ENCODE data around the gene STMN3.
A peak's percentile ranks its signal among the peaks of the same experiment; 100 is the strongest.
"Not testable (repeated sequence)": the region's sequence is repeated elsewhere in the genome, so short reads cannot be mapped to it uniquely, and the experiment has no call there.

The STMN3 gene

GRCh38 chr20:63660622-63661021 lies 7.4 kb upstream of the STMN3 start:
- Histone ChIP-seq H3K9me3 (ENCODE audit: severe bottlenecking) (no peaks in the 10 kb centered on the region), H3K4me3 (ENCODE audit: low read depth, low read length) (no peak overlapping the region), H3K27me3 (ENCODE audit: insufficient read depth, low read depth, severe bottlenecking) (no peaks in the 10 kb centered on the region), H3K27ac (no peak overlapping the region), H3K36me3 (peaks cover 56% of the 10 kb centered on the region)
- no peak for TF ChIP-seq CTCF (IDR thresholded peaks at IDR 0.05; ENCODE audit: low read depth, low read length)
- DNase-seq, result no peak

GRCh38 chr20:63660174-63660573 lies 7.0 kb upstream of the STMN3 start:
- H3K4me3 ChIP-seq (ENCODE audit: low read depth, low read length); H3K9me3 ChIP-seq (ENCODE audit: severe bottlenecking); H3K27ac ChIP-seq; H3K27me3 ChIP-seq (ENCODE audit: insufficient read depth, low read depth, severe bottlenecking); DNase-seq: not testable (repeated sequence)
- H3K36me3 ChIP-seq, result peaks cover 53% of the 10 kb centered on the region

GRCh38 chr20:63659370-63659769 lies 6.1 kb upstream of the STMN3 start:
- Histone ChIP-seq H3K9me3 (ENCODE audit: severe bottlenecking) (no peaks in the 10 kb centered on the region), H3K27me3 (ENCODE audit: insufficient read depth, low read depth, severe bottlenecking) (no peaks in the 10 kb centered on the region), H3K27ac (peak overlapping the region; percentile 94; the same call in 1 of the 2 replicates), H3K36me3 (peaks cover 48% of the 10 kb centered on the region), H3K4me3 (ENCODE audit: low read depth, low read length) (no peak overlapping the region; the same call in 1 of the 2 replicates)
- TF ChIP-seq CTCF (IDR thresholded peaks at IDR 0.05; ENCODE audit: low read depth, low read length), result no peak
- DNase-seq, result no peak

- no peak for DNase-seq
These were observed 5.5 kb upstream of the STMN3 start for GRCh38 chr20:63658749-63659187.

GRCh38 chr20:63657937-63658748 lies 4.9 kb upstream of the STMN3 start, which contains the start of gene RTEL1:
TSS of gene RTEL1 (plus strand) at chr20:63658312. CDS start at chr20:63659403, 1,091 bp downstream.
- Histone ChIP-seq H3K36me3 (peaks cover 38% of the 10 kb centered on the region), H3K9me3 (ENCODE audit: severe bottlenecking) (no peaks in the 10 kb centered on the region), H3K27me3 (ENCODE audit: insufficient read depth, low read depth, severe bottlenecking) (no peaks in the 10 kb centered on the region), H3K27ac (peak within 1 kb of the TSS; percentile 94), H3K4me3 (ENCODE audit: low read depth, low read length) (peak within 1 kb of the TSS; percentile 81)
- no peak for TF ChIP-seq CTCF (IDR thresholded peaks at IDR 0.05; ENCODE audit: low read depth, low read length)
- DNase-seq, result peak; percentile 89

More at GRCh38 chr20:63658749-63659187, 5.5 kb upstream of the STMN3 start:
- peaks cover 43% of the 10 kb centered on the region for H3K36me3 ChIP-seq
- no peaks in the 10 kb centered on the region for H3K27me3 ChIP-seq (ENCODE audit: insufficient read depth, low read depth, severe bottlenecking)
- H3K9me3 ChIP-seq (ENCODE audit: severe bottlenecking), result no peaks in the 10 kb centered on the region
- H3K4me3 ChIP-seq (ENCODE audit: low read depth, low read length), result peak overlapping the region; percentile 81
- peak overlapping the region; percentile 94 for H3K27ac ChIP-seq
- TF ChIP-seq CTCF (IDR thresholded peaks at IDR 0.05; ENCODE audit: low read depth, low read length), result no peak

- H3K4me3 ChIP-seq (ENCODE audit: low read depth, low read length), result peak overlapping the region; percentile 81
- no peak for DNase-seq
- H3K9me3 ChIP-seq (ENCODE audit: severe bottlenecking), result no peaks in the 10 kb centered on the region
These were observed 4.2 kb upstream of the STMN3 start for GRCh38 chr20:63657260-63657936.

More at GRCh38 chr20:63657260-63657936, 4.2 kb upstream of the STMN3 start:
- H3K27me3 ChIP-seq (ENCODE audit: insufficient read depth, low read depth, severe bottlenecking), result no peaks in the 10 kb centered on the region
- H3K27ac ChIP-seq, result peak overlapping the region; percentile 94
- peaks cover 33% of the 10 kb centered on the region for H3K36me3 ChIP-seq
- no peak for TF ChIP-seq CTCF (IDR thresholded peaks at IDR 0.05; ENCODE audit: low read depth, low read length)
